NB4 (cell line): ENCODE measurements around the gene ZMIZ2.

ENCODE experiments used
- DNase-seq: peaks from one replicate; pipeline ENCODE4 v3.0.0; 2010; ENCODE audit warnings: low read depth
- H3K4me3 ChIP-seq: one replicate; pipeline ENCODE4 v1.5.1; 2011; ENCODE audit warnings: mild to moderate bottlenecking, low read depth, low read length, moderate library complexity
- CTCF ChIP-seq: IDR thresholded peaks from one replicate; pipeline ENCODE4 v1.5.1; 2012; ENCODE audit warnings: low read depth, low read length
- MAX ChIP-seq: IDR thresholded peaks from 2 replicates; pipeline ENCODE4 v1.6.1; 2011; ENCODE audit warnings: low read depth, low read length
- MYC ChIP-seq: IDR thresholded peaks from 2 replicates; pipeline ENCODE4 v1.6.1; 2011; ENCODE audit warnings: low read depth, low read length
- POLR2A ChIP-seq: IDR thresholded peaks from 2 replicates; pipeline ENCODE4 v1.6.1; 2011; ENCODE audit warnings: mild to moderate bottlenecking; ENCODE audit not compliant: insufficient read length; ENCODE audit errors: extremely low read depth

Gene ZMIZ2

GRCh38 chr7:44706788-44707557, 41.7 kb upstream of the ZMIZ2 start:
- H3K4me3 ChIP-seq, result no peak overlapping the region
- no peak for TF ChIP-seq MYC
- TF ChIP-seq POLR2A, result no peak
- TF ChIP-seq MAX, result no peak
- TF ChIP-seq CTCF, result no peak
- DNase-seq, result no peak

- no peak for DNase-seq
Observed at GRCh38 chr7:44707558-44708230, 41.0 kb upstream of the ZMIZ2 start.

GRCh38 chr7:44709011-44709915, 39.4 kb upstream of the ZMIZ2 start:
- no peak overlapping the region for H3K4me3 ChIP-seq
- TF ChIP-seq MAX (no peak), CTCF (no peak), POLR2A (no peak), MYC (no peak)

More at GRCh38 chr7:44707558-44708230, 41.0 kb upstream of the ZMIZ2 start:
- no peak for TF ChIP-seq MYC
- no peak overlapping the region for H3K4me3 ChIP-seq

GRCh38 chr7:44709945-44710596, 38.6 kb upstream of the ZMIZ2 start:
- TF ChIP-seq MYC (no peak), POLR2A (no peak), MAX (no peak), CTCF (no peak)
- DNase-seq, result no peak
- H3K4me3 ChIP-seq, result no peak overlapping the region

More at GRCh38 chr7:44709011-44709915, 39.4 kb upstream of the ZMIZ2 start:
- DNase-seq, result no peak

- no peak for DNase-seq
- H3K4me3 ChIP-seq, result no peak overlapping the region
- TF ChIP-seq MYC, result no peak
- TF ChIP-seq MAX, result no peak
- no peak for TF ChIP-seq POLR2A
- TF ChIP-seq CTCF, result no peak
Observed at GRCh38 chr7:44711528-44711927, 37.1 kb upstream of the ZMIZ2 start.

- no peak for DNase-seq
- no peak overlapping the region for H3K4me3 ChIP-seq
- no peak for TF ChIP-seq MYC
- no peak for TF ChIP-seq CTCF
- no peak for TF ChIP-seq MAX
- TF ChIP-seq POLR2A, result no peak
Observed at GRCh38 chr7:44712012-44712411, 36.6 kb upstream of the ZMIZ2 start.
